ENCODE results near the gene DYNLL1.
A peak's percentile ranks its signal among the peaks of the same experiment; 100 is the strongest.
"Not testable (repeated sequence)": the region's sequence is repeated elsewhere in the genome, so short reads cannot be mapped to it uniquely, and the experiment has no call there.

The DYNLL1 gene

DNA sequence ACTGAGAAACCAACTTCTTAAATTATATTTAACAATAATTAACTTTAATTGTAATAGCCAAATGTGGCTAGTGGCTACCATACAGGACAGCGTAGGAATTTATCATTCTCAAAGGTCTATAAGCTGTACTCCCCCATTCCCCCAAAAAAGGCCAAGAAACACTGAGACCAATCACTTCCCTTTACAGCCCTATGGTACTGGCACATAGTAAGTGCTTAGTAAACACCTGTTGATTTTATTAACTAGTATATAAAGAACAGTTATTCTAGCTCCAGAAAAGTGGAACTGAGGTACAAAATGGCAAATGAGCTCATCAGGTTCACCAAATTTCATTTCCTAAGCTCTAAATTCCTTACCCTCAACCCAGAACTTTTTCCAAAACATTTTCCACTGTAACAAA is 20.3 kb upstream of the DYNLL1 start:
- no peak for DNase-seq

DNA sequence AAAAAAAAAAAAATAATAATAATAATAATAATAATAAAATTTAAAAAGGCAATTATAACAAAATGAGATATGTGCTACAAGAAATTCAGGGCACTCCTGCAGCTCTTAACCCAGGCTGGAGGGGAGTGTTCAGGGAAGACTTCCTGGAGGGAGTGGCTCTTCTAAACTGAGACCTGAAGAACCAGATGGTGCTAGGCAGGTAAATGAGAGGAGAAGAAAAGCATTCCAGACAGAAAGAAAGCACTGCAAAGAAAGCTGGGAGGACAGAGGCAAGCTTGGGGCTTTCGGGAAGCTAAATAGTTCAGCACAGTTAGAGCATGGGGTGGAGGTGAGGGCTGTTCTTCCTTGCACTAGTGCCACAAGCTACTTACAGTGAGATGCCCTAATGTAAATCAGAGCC is 16.5 kb upstream of the DYNLL1 start:
- no peak for DNase-seq

DNA sequence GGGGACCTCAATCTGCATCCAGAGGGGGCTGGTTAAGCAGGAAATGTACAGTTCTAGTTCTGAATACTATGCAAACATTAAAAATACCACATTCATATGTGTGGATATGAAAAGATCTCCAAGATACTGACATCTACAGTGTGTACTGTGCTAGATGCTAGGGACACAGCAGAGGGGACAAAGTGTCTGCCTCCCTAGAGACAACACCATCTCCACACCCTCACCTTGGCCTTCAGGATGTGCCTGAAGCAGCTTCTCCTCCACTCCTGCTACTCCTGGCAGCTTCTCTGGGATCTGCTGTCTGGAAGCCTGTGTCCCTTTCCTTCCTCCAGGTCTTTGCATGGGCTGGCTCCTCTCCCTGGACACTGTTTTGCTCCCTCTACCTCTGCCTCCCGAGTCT is 15.7 kb upstream of the DYNLL1 start:
- DNase-seq = no peak

DNA sequence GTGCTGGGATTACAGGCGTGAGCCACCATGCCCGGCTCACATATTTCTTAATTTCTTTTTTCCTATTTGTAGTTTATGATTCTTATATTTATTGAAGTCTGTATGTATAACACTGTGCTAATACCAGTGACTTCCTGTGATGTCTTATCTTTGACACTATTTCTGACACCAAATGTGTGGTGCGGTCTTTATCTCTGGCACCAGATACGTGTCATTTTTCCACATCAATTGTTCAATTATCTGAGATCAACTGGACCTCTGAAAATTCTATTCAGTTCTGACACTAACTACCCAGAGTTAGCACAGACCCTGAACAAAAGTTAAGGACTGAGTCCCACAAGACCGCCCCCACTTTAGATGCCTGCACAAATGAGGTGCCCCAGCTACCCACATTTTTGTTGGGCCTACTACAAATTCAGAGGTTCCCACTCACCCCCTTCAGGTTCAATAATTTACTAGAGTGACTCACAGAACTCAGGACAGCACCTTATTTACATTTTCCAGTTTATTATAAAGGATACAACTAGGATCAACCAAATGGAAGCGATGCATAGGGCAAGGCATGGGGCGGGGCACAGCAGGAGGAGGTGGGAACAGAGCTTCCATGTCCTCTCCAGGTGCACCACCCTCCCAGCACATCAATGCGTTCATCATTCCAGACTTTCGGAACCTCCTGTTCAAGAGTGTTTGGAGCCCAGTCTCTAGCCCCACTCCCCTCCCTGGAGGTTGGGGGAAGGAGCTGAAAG is 14.7 kb upstream of the DYNLL1 start:
- DNase-seq = no peak

DNA sequence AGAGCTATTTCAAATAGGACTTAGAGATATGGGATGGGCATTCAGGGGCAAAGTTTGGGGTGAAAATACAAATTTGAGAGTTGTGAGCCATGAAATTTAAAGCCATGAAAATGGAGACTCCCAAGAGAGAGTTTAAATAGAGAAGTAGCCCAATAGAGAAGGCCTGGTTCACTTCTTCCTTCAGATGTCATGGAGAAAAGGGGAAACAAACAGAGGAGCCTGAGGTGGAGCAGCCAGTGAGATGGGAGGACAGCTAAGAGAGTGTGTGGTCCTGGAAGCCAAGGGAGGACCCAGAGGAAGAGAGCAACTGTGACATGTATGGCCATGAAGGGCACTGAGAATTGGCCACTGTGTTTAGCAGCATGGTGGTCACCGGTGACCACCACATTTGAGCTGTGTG is 12.3 kb upstream of the DYNLL1 start:
- DNase-seq = no peak

DNA sequence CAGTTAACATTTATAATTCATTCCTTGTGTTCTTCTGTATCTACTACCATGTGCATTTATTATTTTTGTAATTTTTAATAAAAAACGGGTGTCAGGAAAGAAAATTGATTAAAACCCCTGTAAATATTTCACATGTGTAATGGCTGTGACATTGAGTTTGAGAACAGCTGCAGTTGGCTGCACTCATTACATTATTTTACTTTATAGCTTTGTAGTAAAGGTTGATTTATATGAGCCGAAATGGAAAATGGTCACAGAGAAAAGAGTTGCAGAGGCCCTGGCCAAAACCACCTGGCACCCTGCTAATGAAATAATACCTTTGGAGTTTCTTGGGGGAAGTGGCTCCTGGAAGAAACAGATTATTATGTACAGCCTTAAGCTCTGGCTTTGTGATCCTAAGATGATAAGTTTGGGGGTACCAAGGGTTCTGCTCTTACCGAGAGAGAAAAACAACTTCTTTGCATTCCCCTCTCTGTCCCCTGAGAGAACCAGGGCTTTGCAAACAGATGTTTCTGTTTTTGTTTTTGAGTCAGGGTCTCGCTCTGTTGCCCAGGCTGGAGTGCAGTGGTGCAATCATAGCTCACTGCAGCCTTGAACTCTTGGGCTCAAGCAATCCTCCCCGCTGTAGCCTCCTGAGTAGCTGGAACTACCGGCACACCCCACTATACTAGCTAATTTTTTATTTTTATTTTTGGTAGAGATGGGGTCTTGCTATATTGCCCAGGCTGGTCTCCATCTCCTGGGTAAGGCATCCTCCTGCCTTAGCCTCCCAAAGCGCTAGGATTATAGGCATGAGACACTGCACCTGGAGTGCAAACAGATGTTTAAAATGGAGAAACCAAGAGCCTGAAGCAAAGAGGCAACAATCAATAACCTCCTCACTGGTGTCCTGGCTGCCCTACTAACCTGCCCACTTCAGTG is 9.7 kb upstream of the DYNLL1 start:
- DNase-seq = no peak

DNA sequence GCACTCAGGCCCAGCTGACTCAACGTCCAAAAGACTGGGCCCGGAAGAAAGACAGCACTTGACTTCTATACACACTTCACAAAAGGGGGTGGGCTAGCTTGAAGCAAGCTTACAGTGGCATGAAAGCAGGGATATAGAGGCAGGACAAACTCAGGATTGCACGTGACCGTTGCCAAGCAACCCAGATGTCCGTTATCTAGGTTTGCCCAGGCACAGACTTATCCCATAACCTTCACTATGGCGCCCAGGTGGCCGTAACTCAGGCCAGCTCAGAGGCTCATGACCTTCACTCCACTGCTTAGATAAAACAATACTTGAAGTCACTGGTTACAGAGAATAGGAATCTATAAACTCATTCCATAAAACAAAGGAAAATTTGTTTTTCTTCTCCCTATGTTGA is 8.4 kb upstream of the DYNLL1 start:
- not testable (repeated sequence) for DNase-seq

DNA sequence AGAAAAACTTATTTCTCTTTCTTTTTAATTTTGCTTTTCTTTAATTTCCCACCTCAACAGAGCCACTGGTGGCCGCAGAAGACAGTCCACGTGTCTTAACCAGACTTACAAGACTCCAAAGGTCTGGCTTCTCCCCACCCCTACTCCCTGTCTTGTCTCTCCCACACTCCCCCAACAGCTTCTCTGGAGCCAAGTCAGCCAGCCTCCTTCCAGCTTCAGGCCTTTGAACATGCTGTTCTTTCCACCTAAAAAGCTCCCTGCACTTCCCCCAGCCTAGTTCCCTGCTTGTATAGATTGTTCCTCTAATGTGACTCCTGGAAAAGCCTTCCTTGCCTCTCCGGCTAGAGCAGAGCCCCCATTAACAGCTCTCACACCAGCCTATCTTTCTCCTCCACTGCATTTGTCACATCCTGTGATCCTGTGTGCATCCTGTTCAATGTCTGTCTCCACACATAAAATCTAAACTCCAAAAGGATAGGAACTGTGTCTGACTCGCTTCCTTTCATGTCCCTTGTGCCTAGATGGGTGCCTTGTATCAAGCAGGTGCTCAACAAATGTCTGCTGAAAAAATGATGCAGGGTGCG is 7.8 kb upstream of the DYNLL1 start:
- DNase-seq = no peak

DNA sequence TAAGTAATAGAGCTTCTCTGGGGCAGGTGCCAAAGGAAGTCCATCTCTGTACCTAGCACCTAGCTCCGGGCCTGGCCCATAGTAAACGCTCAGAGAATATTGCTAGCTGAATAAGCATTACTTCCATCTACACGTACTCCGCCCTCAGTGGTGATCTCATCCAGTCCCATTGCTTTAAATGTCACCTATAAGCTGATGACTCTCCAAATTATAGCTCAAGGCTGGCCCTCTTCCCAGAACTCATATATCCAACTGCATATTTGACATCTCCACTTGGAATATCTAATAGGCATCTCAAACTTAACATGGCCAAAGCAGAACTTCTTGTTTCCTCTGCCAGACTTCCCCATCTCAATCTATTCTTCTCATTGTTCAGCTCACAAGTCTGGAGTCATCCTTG is 6.9 kb upstream of the DYNLL1 start:
- DNase-seq = no peak

DNA sequence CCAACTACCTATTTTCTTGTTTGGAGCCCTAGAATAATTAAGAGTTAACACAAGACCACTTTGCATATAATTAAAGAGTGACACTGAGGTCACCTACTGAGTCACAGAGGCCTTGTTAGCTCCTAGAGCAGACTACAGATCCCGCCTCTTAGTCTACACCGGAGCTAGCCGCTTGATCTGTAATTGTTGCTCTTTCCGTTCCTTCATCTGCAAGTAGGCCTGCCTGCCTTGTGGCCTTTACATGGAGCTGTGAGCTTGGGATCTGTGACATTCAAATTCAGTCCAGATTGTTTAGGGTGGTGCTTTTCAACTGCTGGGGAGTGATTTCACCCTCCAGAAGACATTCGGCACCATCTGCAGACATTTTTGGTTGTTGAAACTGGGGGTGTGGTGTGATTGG is 5.6 kb upstream of the DYNLL1 start:
- DNase-seq = no peak

DNA sequence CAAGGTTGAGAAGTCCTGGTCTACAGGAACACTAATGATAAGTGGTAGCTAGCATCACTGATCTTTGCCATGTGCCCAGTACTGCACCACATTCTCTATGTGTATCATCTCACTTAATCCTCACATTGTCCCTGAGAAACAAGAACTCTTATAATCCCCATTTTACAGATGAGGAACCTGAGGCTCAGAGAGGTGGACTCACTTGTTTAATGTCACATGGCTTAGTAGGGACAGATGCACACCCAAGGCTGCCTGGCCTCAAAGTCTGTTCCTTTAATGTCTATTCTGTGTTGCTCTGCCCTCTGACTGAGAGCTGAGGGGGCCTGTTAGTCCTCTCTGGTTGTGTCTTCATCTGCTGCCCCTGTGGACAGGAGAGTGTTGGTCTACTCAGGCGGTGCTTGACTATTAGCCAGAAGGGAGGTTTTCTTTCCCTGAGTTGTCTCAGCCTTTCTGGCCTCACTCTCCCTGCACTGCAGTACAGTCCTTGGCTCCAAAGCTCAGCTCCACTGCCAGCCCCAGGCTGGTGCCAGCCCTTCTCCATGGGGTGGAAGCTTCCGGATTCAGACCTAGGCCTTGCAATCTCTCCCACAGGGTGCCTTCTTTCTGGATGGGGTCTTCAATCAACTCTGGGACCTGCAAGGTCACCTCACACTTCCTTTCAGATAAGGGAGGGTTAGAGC is 4.9 kb upstream of the DYNLL1 start:
- no peak for DNase-seq

DNA sequence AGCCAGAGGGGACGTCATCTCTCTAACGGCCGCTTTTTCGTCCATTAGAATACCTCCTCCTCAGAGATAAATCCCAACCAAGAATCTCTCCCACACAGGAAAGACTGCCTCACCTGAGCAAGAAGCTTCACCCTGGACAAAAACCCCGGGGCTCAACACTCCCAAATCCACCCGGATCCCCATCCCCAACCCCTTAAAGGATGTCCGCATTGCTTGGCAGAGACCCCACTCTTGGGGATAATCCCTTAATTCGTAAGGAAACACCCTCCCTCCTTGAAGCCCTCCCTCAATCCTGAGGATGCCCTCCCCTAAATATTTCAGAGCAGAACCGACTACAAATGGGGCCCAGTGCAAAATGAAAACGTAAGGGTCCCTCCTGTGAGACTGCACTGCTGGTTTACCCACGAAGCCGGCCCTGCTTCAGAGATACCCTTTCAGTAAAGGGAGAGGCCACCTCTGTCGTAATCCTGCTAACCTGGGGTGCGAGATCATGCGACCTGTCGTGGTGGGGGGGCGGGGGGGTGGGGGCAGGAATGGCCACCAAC is 655 bp upstream of the DYNLL1 start:
- no peak for DNase-seq

DNA sequence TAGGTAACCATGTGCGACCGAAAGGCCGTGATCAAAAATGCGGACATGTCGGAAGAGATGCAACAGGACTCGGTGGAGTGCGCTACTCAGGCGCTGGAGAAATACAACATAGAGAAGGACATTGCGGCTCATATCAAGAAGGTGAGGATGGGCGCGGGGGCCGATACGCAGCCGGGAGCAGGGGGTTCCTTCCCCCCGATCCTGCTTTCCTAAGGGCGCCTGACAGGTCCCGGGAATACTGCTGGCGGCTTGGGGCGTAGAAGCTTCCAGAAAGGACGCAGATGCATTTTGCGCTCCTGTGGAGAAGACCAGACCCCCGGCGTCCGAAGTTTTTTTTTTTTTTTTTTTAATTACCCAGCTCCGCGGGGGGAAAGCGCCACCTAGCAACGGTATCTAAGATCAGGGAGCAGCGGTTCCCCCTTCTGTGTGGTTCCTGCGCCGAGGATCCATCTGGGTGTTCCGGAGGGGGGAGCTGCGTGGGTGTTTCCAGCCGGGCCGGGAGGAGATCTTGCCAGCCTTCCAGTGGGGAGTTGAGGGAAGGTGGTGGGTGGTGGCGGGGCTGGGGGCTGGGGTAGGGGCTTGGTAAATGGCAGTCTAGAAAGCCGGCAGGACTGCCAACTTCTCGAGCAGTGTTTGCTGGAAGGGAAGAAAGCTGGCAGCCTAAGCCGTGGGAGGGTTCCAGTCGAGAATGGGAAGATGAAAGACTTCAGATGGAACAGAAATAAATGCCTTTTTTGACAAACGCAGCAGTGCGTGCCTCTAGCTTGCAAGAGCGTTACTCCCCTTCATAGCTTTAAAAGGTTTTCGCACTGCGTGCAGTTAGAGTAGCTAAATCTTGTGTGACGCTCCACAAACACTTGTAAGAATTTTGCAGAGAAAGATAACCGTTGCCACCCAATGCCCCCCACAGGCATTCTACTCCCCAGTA is 764 bp downstream of the DYNLL1 start:
- DNase-seq = peak; percentile 69

DNA sequence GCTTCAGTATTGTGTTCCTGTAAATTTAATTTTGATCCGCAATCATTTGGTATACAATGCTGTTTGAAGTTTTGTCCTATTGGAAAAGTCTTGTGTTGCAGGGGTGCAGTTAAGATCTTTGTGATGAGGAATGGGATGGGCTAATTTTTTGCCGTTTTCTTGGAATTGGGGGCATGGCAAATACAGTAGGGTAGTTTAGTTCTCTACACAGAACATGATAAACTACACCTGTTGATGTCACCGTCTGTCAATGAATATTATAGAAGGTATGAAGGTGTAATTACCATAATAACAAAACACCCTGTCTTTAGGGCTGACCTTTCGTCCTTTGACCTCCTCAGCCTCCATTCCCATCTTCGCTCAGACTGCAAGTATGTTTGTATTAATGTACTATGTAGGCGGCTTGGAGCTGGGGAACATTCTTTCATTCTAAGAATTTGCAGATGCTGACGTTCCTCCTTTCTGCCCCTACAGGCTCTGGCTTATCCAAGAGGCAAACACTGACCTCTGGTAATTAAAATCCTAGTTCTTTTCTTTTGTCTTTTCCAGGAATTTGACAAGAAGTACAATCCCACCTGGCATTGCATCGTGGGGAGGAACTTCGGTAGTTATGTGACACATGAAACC is 1.7 kb downstream of the DYNLL1 start:
- no peak for DNase-seq

DNA sequence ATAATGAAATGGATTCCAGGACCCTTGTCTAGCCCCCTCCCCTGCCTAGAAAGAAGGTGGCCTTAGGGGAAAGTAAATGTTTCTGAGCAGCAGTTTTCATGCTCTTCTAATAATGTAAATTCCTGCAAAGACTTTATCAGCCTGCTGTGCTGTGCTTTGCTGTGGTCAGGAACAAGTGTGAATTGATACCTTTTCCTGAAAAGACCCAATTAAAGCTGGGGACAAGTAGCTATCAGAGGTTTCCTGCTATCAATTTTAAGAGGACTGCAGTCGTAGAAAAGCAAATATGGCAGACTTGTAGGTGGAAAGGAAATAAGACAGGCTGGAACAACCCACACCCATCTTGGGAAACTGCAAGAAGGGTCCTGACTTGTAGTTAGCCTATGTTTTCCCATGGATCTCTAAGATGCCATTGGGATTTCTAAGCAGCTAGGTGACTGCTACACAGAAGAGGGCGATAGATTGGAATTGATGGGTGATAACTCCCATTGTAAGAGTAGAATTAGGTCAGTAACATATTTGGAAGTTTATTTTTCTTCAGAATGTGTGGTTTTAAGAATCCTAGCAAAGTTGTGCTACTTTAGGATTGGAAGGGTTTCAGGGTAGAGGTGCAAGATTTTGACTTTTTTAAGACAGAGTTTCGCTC is 3.1 kb downstream of the DYNLL1 start:
- DNase-seq = no peak

DNA sequence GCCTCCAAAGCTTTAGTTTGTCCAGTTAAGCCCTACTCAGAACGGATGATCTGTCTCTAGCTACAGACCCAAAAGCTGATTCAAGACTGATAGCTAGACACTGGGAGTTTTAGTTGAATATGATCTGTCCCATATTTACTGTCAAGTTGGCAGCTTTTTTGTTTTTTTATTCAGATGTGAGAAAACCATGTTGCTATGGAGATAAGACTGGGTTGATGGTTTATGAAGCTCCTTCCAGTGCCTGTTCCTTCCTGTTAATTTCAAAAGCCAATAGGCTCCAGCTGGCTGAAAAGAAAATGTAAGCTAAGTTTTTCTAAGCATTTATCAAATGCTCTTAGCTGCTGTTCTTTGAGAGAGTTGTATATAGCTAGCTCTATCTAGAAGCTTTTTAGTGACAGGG is 4.7 kb downstream of the DYNLL1 start:
- DNase-seq = no peak

DNA sequence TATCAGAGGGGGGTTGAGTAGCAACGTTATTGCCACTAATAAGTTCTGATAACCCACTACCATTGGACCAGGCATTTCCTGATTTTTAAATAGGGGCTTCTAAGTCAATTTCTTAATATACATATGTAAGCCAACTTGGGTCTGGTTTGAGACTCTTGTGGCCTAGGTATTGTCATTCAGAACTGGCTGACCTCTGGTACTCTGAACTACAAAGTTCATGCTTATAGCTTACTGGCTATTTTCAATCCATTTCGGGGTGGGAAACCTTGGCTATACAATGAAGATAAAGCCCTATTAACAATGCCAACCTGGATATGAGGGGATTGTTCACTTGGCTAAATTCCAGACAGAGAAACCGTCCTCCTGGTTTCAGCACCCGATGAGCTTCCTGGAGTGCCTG is 8.7 kb downstream of the DYNLL1 start:
- no peak for DNase-seq

DNA sequence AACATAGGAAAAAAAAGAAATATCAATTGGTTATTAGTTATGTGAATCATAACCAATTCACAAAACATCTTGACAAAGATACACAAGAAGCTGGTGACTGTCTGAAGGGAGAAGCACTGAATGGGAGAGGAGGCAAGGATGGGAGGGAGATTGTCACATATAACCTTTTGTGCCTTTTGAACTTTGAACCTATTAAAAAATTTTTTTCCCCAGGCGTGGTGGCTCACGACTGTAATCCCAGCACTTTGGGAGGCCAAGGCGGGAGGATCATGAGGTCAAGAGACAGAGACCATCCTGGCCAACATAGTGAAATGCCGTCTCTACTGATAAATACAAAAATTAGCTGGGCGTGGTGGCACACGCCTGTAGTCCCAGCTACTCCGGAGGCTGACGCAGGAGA is 12.6 kb downstream of the DYNLL1 start:
- DNase-seq = no peak

DNA sequence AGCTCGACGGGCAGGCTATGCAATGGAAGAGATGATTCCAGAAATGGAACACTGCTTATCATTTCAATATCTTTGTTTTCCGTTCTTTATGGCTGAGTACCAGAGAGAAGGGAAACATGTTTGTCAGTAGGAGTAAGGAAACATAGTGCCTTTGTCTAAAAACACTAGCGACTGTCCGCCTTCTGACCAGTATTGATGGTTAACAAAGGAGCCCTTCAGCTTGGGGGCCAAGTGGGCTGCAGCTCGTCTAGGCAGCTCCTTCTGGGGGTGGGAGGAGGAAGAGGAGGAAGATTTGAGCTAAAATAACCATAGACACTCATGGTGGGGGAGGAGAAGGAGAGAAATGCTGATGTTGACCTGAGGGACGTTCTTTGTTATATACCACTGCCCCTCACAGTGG is 18.1 kb downstream of the DYNLL1 start:
- no peak for DNase-seq

DNA sequence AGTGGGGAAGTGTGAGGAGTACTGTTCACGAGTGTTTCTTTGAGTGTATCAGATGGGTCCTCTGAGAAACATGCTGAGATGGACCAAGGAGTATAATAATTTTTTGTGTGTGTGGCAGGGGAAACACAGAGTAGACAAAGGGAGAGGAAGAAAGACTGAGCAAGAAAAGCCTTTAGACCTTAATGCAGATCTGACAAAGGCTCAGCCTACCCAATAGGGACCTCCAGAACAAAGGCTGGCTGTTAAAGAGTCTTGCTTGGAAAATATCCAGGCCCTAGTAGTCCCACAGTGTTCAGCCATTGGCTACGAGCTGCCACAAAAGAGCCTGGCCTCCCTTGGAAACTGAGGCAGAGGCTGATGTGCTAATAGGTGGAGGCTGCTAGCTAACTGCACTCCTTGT is 19.6 kb downstream of the DYNLL1 start:
- no peak for DNase-seq

DNA sequence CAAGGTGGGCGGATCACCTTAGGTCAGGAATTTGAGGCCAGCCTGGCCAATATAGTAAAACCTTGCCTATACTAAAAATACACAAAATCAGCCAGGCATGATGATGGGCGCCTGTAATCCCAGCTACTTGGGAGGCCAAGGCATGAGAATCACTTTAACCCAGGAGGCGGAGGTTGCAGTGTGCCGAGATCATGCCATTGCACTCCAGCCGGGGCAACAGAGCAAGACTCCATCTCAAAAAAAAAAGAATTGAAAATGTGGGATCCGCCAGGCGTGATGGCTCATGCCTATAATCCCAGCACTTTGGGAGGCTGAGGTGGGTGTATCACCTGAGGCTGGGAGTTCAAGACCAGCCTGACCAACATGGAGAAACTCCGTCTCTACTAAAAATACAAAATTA is 23.4 kb downstream of the DYNLL1 start:
- DNase-seq = not testable (repeated sequence)

Data from COR-L47 (cell line).